ENCODE measurements around the gene PCP4. TPM values are rescaled to one million over a fixed set of nuclear protein-coding genes. Genes with fewer than 3 reads are reported as not detected.

PCP4 gene
- not detected in 2 replicates for total RNA-seq

GRCh38 chr21:39867198-39867650 lies at the start of gene PCP4:
Gene PCP4 (plus strand): TSS chr21:39867438. CDS start chr21:39867502, 64 bp downstream.

Other genes with a start within 250 kb of the PCP4 start
- not detected in 2 replicates for gene IGSF5, start 122.3 kb upstream of the PCP4 start, total RNA-seq